Measurements from ENCODE around the gene PTMA.

The PTMA gene

GRCh38 chr2:231715988-231716616 lies 7.8 kb downstream of the PTMA start:
- no peak for DNase-seq (ENCODE audit: extremely low read depth, low read depth)
- no peak for TF ChIP-seq CTCF (IDR thresholded peaks at IDR 0.05; ENCODE audit: low read depth, low read length)

- no peak for TF ChIP-seq CTCF (IDR thresholded peaks at IDR 0.05; ENCODE audit: low read depth, low read length)
- no peak for DNase-seq (ENCODE audit: extremely low read depth, low read depth)
Observed at GRCh38 chr2:231716666-231717280, 8.4 kb downstream of the PTMA start.

- DNase-seq (ENCODE audit: extremely low read depth, low read depth), result no peak
- no peak for TF ChIP-seq CTCF (IDR thresholded peaks at IDR 0.05; ENCODE audit: low read depth, low read length)
Observed at GRCh38 chr2:231717281-231718171, 9.2 kb downstream of the PTMA start.

- no peak for DNase-seq (ENCODE audit: extremely low read depth, low read depth)
- no peak for TF ChIP-seq CTCF (IDR thresholded peaks at IDR 0.05; ENCODE audit: low read depth, low read length)
Observed at GRCh38 chr2:231718799-231719198, 10.5 kb downstream of the PTMA start.

- TF ChIP-seq CTCF (IDR thresholded peaks at IDR 0.05; ENCODE audit: low read depth, low read length), result no peak
- no peak for DNase-seq (ENCODE audit: extremely low read depth, low read depth)
Observed at GRCh38 chr2:231720292-231720986, 12.1 kb downstream of the PTMA start.

GRCh38 chr2:231720987-231721966 lies 13.0 kb downstream of the PTMA start:
- no peak for TF ChIP-seq CTCF (IDR thresholded peaks at IDR 0.05; ENCODE audit: low read depth, low read length)
- no peak for DNase-seq (ENCODE audit: extremely low read depth, low read depth)
